Right lobe of liver (tissue), 4 donors: ENCODE measurements around the gene HOXA3.

Experiments
- CTCF ChIP-seq, 4 donors: fragments of 200-600 bp in 3 of 4; fragments of 450-650 bp in 1 of 4; IDR thresholded peaks; one replicate each; pipeline versions ENCODE4 v1.5.1 to v1.8.0; 2016 to 2022; ENCODE audit warnings: antibody characterized with exemption in 4 of 4, mild to moderate bottlenecking in 2 of 4
- POLR2A ChIP-seq: fragments of 450-650 bp; IDR thresholded peaks from one replicate; pipeline ENCODE4 v1.6.1; 2017; ENCODE audit warnings: antibody characterized with exemption, mild to moderate bottlenecking
- donor health status: DM: no; HTN: no; CAD: no.
- donor health status: DM: no; HTN: no; CAD: no.
- donor health status: DM: no; HTN: yes; CAD: no.

DNA sequence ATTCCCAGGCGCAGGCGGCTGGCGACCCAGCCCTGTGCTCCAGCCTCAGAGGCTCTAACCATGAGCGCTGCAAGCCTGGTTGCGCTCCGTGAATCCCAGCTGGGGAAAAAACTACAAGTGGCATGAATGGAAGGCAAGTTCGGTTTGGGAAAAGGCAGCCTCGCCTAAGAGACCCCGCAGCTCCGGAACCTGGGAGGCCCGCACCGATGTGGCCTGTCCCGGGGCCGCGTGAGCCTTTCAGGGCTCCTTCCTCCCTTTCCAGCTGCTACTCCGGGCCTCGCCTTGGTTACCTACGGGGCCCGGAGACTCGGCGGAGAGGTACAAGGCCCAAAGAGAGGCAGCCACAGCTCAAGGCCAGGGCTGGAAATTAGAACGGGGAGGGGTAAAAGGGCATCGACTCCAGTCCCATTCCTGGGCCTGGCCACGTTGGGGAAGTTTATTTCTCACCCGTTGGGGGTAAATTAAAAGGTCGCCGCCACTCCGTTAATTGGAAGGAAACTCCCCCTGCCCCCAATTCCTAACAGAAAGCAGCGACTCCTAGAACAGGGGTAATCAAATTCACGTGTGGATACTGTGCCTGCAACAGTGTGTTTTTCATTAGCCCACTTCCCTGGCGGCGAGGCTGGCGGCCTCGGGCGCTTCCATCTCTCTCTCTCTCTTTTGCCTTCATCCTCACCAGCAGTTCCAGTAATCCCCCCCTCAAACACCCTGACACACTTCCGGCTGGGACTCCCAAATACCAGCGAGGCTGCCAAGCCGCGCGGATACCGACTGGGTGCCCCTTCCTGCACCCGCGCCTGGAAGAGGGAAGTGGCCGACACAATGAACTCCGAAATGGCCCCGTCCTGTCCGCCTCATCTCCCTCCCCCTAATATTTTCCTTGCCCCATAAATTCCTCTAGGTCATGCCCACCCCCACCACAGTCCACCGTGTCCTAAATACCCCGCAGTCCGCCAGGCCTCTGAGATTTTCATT, 14.4 kb upstream of the HOXA3 start:
- TF ChIP-seq POLR2A: no peak
- TF ChIP-seq CTCF (IDR thresholded peaks at IDR 0.05): no peak
